KMS-11 (cell line): ENCODE measurements around the gene JOSD2.

Experiments used
- H2AFZ ChIP-seq: fragments of 200-600 bp; sonication (generic); 2 replicates; pipeline ENCODE4 v1.6.1; 2016; ENCODE audit warnings: antibody characterized with exemption, mixed run types, low read depth
- H3K27ac ChIP-seq: fragments of 200-600 bp; sonication (generic); 2 replicates; pipeline ENCODE4 v1.6.1; 2016; ENCODE audit warnings: mild to moderate bottlenecking, mixed run types
- H3K27me3 ChIP-seq: fragments of 200-600 bp; sonication (generic); 2 replicates; pipeline ENCODE4 v1.6.1; 2017; ENCODE audit warnings: mild to moderate bottlenecking, low read depth, mixed run types, moderate library complexity; ENCODE audit not compliant: insufficient read depth
- H3K36me3 ChIP-seq: fragments of 200-600 bp; sonication (generic); 2 replicates; pipeline ENCODE4 v1.6.1; 2017; ENCODE audit warnings: mild to moderate bottlenecking, mixed run types; ENCODE audit not compliant: insufficient read depth
- H3K4me1 ChIP-seq: fragments of 200-600 bp; sonication (generic); 2 replicates; pipeline ENCODE4 v1.6.1; 2016; ENCODE audit warnings: mild to moderate bottlenecking, low read depth, mixed run types; ENCODE audit not compliant: poor library complexity, severe bottlenecking
- H3K4me2 ChIP-seq: fragments of 200-600 bp; sonication (generic); 2 replicates; pipeline ENCODE4 v1.7.0; 2016; ENCODE audit warnings: mild to moderate bottlenecking, mixed run types
- H3K4me3 ChIP-seq: fragments of 200-600 bp; sonication (generic); IDR thresholded peaks from 2 replicates; pipeline ENCODE4 v1.6.1; 2017; ENCODE audit warnings: low read depth, low read length, mixed read lengths; ENCODE audit not compliant: insufficient read depth
- H3K79me2 ChIP-seq: fragments of 200-600 bp; sonication (generic); 2 replicates; pipeline ENCODE4 v1.6.1; 2016; ENCODE audit warnings: low read depth, mixed run types; ENCODE audit not compliant: insufficient read depth
- H3K9ac ChIP-seq: fragments of 200-600 bp; sonication (generic); 2 replicates; pipeline ENCODE4 v1.6.1; 2016; ENCODE audit warnings: mild to moderate bottlenecking, mixed run types
- H4K20me1 ChIP-seq: fragments of 200-600 bp; sonication (generic); 2 replicates; pipeline ENCODE4 v1.6.1; 2016; ENCODE audit warnings: mild to moderate bottlenecking, mixed run types; ENCODE audit not compliant: insufficient read depth
- CTCF ChIP-seq: fragments of 200-600 bp; sonication (generic); conservative IDR thresholded peaks from 2 replicates; pipeline ENCODE4 v1.6.1; 2017; ENCODE audit warnings: low read depth, mild to moderate bottlenecking, antibody characterized with exemption, low read length, moderate library complexity, mixed read lengths

The JOSD2 gene

GRCh38 chr19:50511069-50511822 is at the start of gene JOSD2:
JOSD2 (minus strand) TSS chr19:50511191; CDS start chr19:50510431, 760 bp downstream.
- Histone ChIP-seq H3K4me2 (peak within 1 kb of the TSS; percentile 85), H3K9ac (peak within 1 kb of the TSS; percentile 76), H3K79me2 (no peaks in the 10 kb centered on the region; the same call in 1 of the 2 replicates), H2AFZ (peak within 1 kb of the TSS; percentile 86), H3K4me1 (no peaks in the 10 kb centered on the region), H3K27ac (peak within 1 kb of the TSS; percentile 58), H3K4me3 (no peak within 1 kb of the TSS), H3K27me3 (peaks cover 10% of the 10 kb centered on the region; the same call in 1 of the 2 replicates), H3K36me3 (no peaks in the 10 kb centered on the region), H4K20me1 (no peaks in the 10 kb centered on the region)
- TF ChIP-seq CTCF, result no peak

GRCh38 chr19:50559636-50560035 is 48.6 kb upstream of the JOSD2 start:
- Histone ChIP-seq H3K36me3 (no peaks in the 10 kb centered on the region), H3K9ac (no peak overlapping the region), H3K4me1 (no peaks in the 10 kb centered on the region), H2AFZ (no peak overlapping the region), H3K79me2 (no peaks in the 10 kb centered on the region), H4K20me1 (no peaks in the 10 kb centered on the region), H3K27me3 (peaks cover 59% of the 10 kb centered on the region; the same call in 1 of the 2 replicates), H3K27ac (no peak overlapping the region), H3K4me2 (no peak overlapping the region), H3K4me3 (no peak overlapping the region)
- TF ChIP-seq CTCF, result no peak

GRCh38 chr19:50558449-50558848 is 47.5 kb upstream of the JOSD2 start:
- no peak overlapping the region for H3K4me3 ChIP-seq
- no peak overlapping the region for H2AFZ ChIP-seq
- TF ChIP-seq CTCF, result no peak
- H3K4me2 ChIP-seq, result no peak overlapping the region
- H4K20me1 ChIP-seq, result no peaks in the 10 kb centered on the region
- H3K4me1 ChIP-seq, result no peaks in the 10 kb centered on the region
- H3K27ac ChIP-seq, result no peak overlapping the region
- no peaks in the 10 kb centered on the region for H3K36me3 ChIP-seq
- H3K9ac ChIP-seq, result no peak overlapping the region
- no peaks in the 10 kb centered on the region for H3K79me2 ChIP-seq
- H3K27me3 ChIP-seq, result peaks cover 67% of the 10 kb centered on the region; the same call in 1 of the 2 replicates

- no peaks in the 10 kb centered on the region for H4K20me1 ChIP-seq
- H3K4me1 ChIP-seq, result no peaks in the 10 kb centered on the region
- TF ChIP-seq CTCF, result no peak
- no peak overlapping the region for H3K27ac ChIP-seq
- H3K36me3 ChIP-seq, result no peaks in the 10 kb centered on the region
- H3K4me2 ChIP-seq, result no peak overlapping the region
- H3K79me2 ChIP-seq, result no peaks in the 10 kb centered on the region
- no peak overlapping the region for H3K9ac ChIP-seq
- H3K4me3 ChIP-seq, result no peak overlapping the region
- H3K27me3 ChIP-seq, result peaks cover 66% of the 10 kb centered on the region; the same call in 1 of the 2 replicates
- H2AFZ ChIP-seq, result no peak overlapping the region
These were observed 47.0 kb upstream of the JOSD2 start for GRCh38 chr19:50558039-50558438.
